ENCODE measurements around the gene FAHD1.

Gene FAHD1

GRCh38 chr16:1818204-1818872 lies 8.7 kb upstream of the FAHD1 start:
- no peak for DNase-seq

GRCh38 chr16:1818873-1819525 lies 8.0 kb upstream of the FAHD1 start:
- DNase-seq, result no peak

GRCh38 chr16:1819611-1820010 lies 7.4 kb upstream of the FAHD1 start:
- no peak for DNase-seq

- no peak for DNase-seq
Observed at GRCh38 chr16:1820096-1820945, 6.7 kb upstream of the FAHD1 start.

GRCh38 chr16:1820946-1821290 lies 6.1 kb upstream of the FAHD1 start:
- no peak for DNase-seq

GRCh38 chr16:1821861-1822611 lies 5.0 kb upstream of the FAHD1 start:
- no peak for DNase-seq

GRCh38 chr16:1822801-1823200 lies 4.2 kb upstream of the FAHD1 start:
- no peak for DNase-seq

- peak; percentile 14 for DNase-seq
Observed at GRCh38 chr16:1823821-1824220, 3.2 kb upstream of the FAHD1 start.

GRCh38 chr16:1825381-1825863 lies 1.6 kb upstream of the FAHD1 start:
- DNase-seq, result no peak

GRCh38 chr16:1825864-1826690 lies 929 bp upstream of the FAHD1 start:
- no peak for DNase-seq

- DNase-seq, result no peak
Observed at GRCh38 chr16:1828645-1829410, 1.8 kb downstream of the FAHD1 start.

GRCh38 chr16:1830213-1830612 lies 3.2 kb downstream of the FAHD1 start:
- no peak for DNase-seq

GRCh38 chr16:1831186-1832075 lies 4.4 kb downstream of the FAHD1 start:
- DNase-seq, result no peak

- no peak for DNase-seq
Observed at GRCh38 chr16:1832838-1833454, 5.9 kb downstream of the FAHD1 start.

- DNase-seq, result no peak
Observed at GRCh38 chr16:1834096-1834495, 7.1 kb downstream of the FAHD1 start.

GRCh38 chr16:1839554-1839953 lies 12.5 kb downstream of the FAHD1 start:
- DNase-seq, result peak; percentile 87

GRCh38 chr16:1845985-1846384 lies 19.0 kb downstream of the FAHD1 start:
- no peak for DNase-seq

- no peak for DNase-seq
Observed at GRCh38 chr16:1846416-1846815, 19.4 kb downstream of the FAHD1 start.

GRCh38 chr16:1850981-1851380 lies 24.0 kb downstream of the FAHD1 start:
- DNase-seq, result no peak

- DNase-seq, result no peak
Observed at GRCh38 chr16:1851793-1852192, 24.8 kb downstream of the FAHD1 start.

Data from fibroblast of upper back skin (primary cell).